Measurements from ENCODE around the gene INPP5J. TPM values are rescaled to one million over a fixed set of nuclear protein-coding genes. Genes with fewer than 3 reads are reported as not detected.

Gene INPP5J
- total RNA-seq, 2 experiments from 2014 or later, result 0.59 to 0.69 TPM

GRCh38 chr22:31139066-31139465 lies 16.3 kb downstream of the INPP5J start:
- Histone ChIP-seq H3K27ac (ENCODE audit: low read depth in 1 of 2, low read length in 2 of 2) (no peak overlapping the region), H3K4me1 (ENCODE audit: insufficient read depth, low read length) (no peaks in the 10 kb centered on the region), H3K36me3 (ENCODE audit: insufficient read depth, low read length) (no peaks in the 10 kb centered on the region), H3K9me3 (ENCODE audit: control insufficient read depth in 1 of 2, insufficient read depth in 1 of 2, low read length in 2 of 2) (no peaks in the 10 kb centered on the region), H3K27me3 (ENCODE audit: control insufficient read depth in 1 of 2, insufficient read depth in 2 of 2, low read length in 2 of 2) (no peaks in the 10 kb centered on the region), H3K4me3 (ENCODE audit: low read length) (no peak overlapping the region)
- intact Hi-C loops (cut with DNase I, micrococcal nuclease), result no loop called here
- no peak overlapping the region for H3K4me3 Mint-ChIP-seq
- H3K27me3 Mint-ChIP-seq, result no peaks in the 10 kb centered on the region
- DNase-seq (no peak), ATAC-seq (ENCODE audit: poor library complexity) (no peak)
- no peaks in the 10 kb centered on the region for H3K9me3 Mint-ChIP-seq
- TF ChIP-seq CTCF (IDR thresholded peaks at IDR 0.05), result no peak
- ChIA-PET POLR2A (no interaction called here), CTCF (no interaction called here)
- H3K27ac Mint-ChIP-seq, result no peak overlapping the region
- no peaks in the 10 kb centered on the region for H3K36me3 Mint-ChIP-seq (ENCODE audit: low read depth)
- no peaks in the 10 kb centered on the region for H3K4me1 Mint-ChIP-seq (ENCODE audit: low read depth)

- Histone ChIP-seq H3K4me1 (ENCODE audit: insufficient read depth, low read length) (no peaks in the 10 kb centered on the region), H3K9me3 (ENCODE audit: control insufficient read depth in 1 of 2, insufficient read depth in 1 of 2, low read length in 2 of 2) (peaks cover 0 to 2% of the 10 kb centered on the region in 2 experiments), H3K36me3 (ENCODE audit: insufficient read depth, low read length) (no peaks in the 10 kb centered on the region), H3K4me3 (ENCODE audit: low read length) (no peak within 1 kb of the TSS), H3K27me3 (ENCODE audit: control insufficient read depth in 1 of 2, insufficient read depth in 2 of 2, low read length in 2 of 2) (no peaks in the 10 kb centered on the region), H3K27ac (ENCODE audit: low read depth in 1 of 2, low read length in 2 of 2) (no peak within 1 kb of the TSS)
- intact Hi-C loops (cut with DNase I, micrococcal nuclease), result no loop called here
- no peak for DNase-seq
- Mint-ChIP-seq H3K36me3 (ENCODE audit: low read depth) (no peaks in the 10 kb centered on the region), H3K27ac (no peak within 1 kb of the TSS), H3K27me3 (no peaks in the 10 kb centered on the region), H3K4me1 (ENCODE audit: low read depth) (no peaks in the 10 kb centered on the region), H3K9me3 (no peaks in the 10 kb centered on the region), H3K4me3 (no peak within 1 kb of the TSS)
- ChIA-PET POLR2A (no interaction called here), CTCF (no interaction called here)
- no peak for ATAC-seq (ENCODE audit: poor library complexity)
- no peak for TF ChIP-seq CTCF (IDR thresholded peaks at IDR 0.05)
Measured at GRCh38 chr22:31139866-31140716, 17.3 kb downstream of the INPP5J start, which contains the start of gene PLA2G3. Gene PLA2G3, minus strand, starts transcription at chr22:31140508. Its CDS starts 154 bp downstream, at chr22:31140354.

GRCh38 chr22:31140746-31141145 lies 18.0 kb downstream of the INPP5J start:
- Mint-ChIP-seq H3K4me1 (ENCODE audit: low read depth) (no peaks in the 10 kb centered on the region), H3K27me3 (no peaks in the 10 kb centered on the region), H3K4me3 (no peak overlapping the region), H3K9me3 (no peaks in the 10 kb centered on the region), H3K36me3 (ENCODE audit: low read depth) (no peaks in the 10 kb centered on the region), H3K27ac (no peak overlapping the region)
- TF ChIP-seq CTCF (IDR thresholded peaks at IDR 0.05), result no peak
- CTCF ChIA-PET, result no interaction called here
- no peak overlapping the region for H3K4me3 ChIP-seq (ENCODE audit: low read length)
- no peak overlapping the region for H3K27ac ChIP-seq (ENCODE audit: low read depth in 1 of 2, low read length in 2 of 2)
- POLR2A ChIA-PET, result no interaction called here
- ATAC-seq (ENCODE audit: poor library complexity) (no peak), DNase-seq (no peak)
- H3K36me3 ChIP-seq (ENCODE audit: insufficient read depth, low read length), result no peaks in the 10 kb centered on the region
- no peaks in the 10 kb centered on the region for H3K4me1 ChIP-seq (ENCODE audit: insufficient read depth, low read length)
- peaks cover 0 to 3% of the 10 kb centered on the region in 2 experiments for H3K9me3 ChIP-seq (ENCODE audit: control insufficient read depth in 1 of 2, insufficient read depth in 1 of 2, low read length in 2 of 2)
- intact Hi-C loops (cut with DNase I, micrococcal nuclease), result no loop called here
- H3K27me3 ChIP-seq (ENCODE audit: control insufficient read depth in 1 of 2, insufficient read depth in 2 of 2, low read length in 2 of 2), result no peaks in the 10 kb centered on the region

Data from CD4-positive, alpha-beta T cell (primary cell).